ENCODE data around the gene VANGL2.

GRCh38 chr1:160360227-160360695 lies 40.1 kb upstream of the VANGL2 start:
- TF ChIP-seq, protein P1, sequence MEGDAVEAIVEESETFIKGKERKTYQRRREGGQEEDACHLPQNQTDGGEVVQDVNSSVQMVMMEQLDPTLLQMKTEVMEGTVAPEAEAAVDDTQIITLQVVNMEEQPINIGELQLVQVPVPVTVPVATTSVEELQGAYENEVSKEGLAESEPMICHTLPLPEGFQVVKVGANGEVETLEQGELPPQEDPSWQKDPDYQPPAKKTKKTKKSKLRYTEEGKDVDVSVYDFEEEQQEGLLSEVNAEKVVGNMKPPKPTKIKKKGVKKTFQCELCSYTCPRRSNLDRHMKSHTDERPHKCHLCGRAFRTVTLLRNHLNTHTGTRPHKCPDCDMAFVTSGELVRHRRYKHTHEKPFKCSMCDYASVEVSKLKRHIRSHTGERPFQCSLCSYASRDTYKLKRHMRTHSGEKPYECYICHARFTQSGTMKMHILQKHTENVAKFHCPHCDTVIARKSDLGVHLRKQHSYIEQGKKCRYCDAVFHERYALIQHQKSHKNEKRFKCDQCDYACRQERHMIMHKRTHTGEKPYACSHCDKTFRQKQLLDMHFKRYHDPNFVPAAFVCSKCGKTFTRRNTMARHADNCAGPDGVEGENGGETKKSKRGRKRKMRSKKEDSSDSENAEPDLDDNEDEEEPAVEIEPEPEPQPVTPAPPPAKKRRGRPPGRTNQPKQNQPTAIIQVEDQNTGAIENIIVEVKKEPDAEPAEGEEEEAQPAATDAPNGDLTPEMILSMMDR (conservative IDR thresholded peaks at IDR 0.05; ENCODE audit: low read depth, low read length), result no peak
- no peak for TF ChIP-seq RFX5 (IDR thresholded peaks at IDR 0.05; ENCODE audit: low read depth, low read length)
- no peak for TF ChIP-seq SMC3 (IDR thresholded peaks at IDR 0.05; ENCODE audit: low read depth, low read length)
- TF ChIP-seq RAD21 (IDR thresholded peaks at IDR 0.05; ENCODE audit: low read length), result no peak
- no peak for TF ChIP-seq MXI1 (IDR thresholded peaks at IDR 0.05; ENCODE audit: borderline replicate concordance, low read depth, low read length)
- TF ChIP-seq POLR2A (IDR thresholded peaks at IDR 0.05; ENCODE audit: low read depth, low read length), result no peak
- TF ChIP-seq CHD1 (IDR thresholded peaks at IDR 0.05; ENCODE audit: low read depth, low read length), result no peak
- no peak for TF ChIP-seq RCOR1 (IDR thresholded peaks at IDR 0.05; ENCODE audit: insufficient replicate concordance, low read length)
- TF ChIP-seq CEBPB (IDR thresholded peaks at IDR 0.05; ENCODE audit: low read depth, low read length), result no peak
- no peak for TF ChIP-seq BHLHE40 (IDR thresholded peaks at IDR 0.05; ENCODE audit: low read depth, low read length)
- TF ChIP-seq NFE2L2 (IDR thresholded peaks at IDR 0.05; ENCODE audit: low read depth, low read length), result no peak
- no peak for TF ChIP-seq ELK1 (IDR thresholded peaks at IDR 0.05; ENCODE audit: borderline replicate concordance, low read depth, low read length)

All from IMR-90 (cell line).